Activated T-cell treated with anti-CD3 and anti-CD28 coated beads for 1 hour (primary cell): ENCODE data around the gene ZSCAN29.
"Not testable (repeated sequence)": the region's sequence is repeated elsewhere in the genome, so short reads cannot be mapped to it uniquely, and the experiment has no call there.

Experiments used
- DNase-seq: peaks from one replicate; pipeline ENCODE4 v3.0.0-alpha.2; 2020; ENCODE audit warnings: low read depth

Gene ZSCAN29

DNA sequence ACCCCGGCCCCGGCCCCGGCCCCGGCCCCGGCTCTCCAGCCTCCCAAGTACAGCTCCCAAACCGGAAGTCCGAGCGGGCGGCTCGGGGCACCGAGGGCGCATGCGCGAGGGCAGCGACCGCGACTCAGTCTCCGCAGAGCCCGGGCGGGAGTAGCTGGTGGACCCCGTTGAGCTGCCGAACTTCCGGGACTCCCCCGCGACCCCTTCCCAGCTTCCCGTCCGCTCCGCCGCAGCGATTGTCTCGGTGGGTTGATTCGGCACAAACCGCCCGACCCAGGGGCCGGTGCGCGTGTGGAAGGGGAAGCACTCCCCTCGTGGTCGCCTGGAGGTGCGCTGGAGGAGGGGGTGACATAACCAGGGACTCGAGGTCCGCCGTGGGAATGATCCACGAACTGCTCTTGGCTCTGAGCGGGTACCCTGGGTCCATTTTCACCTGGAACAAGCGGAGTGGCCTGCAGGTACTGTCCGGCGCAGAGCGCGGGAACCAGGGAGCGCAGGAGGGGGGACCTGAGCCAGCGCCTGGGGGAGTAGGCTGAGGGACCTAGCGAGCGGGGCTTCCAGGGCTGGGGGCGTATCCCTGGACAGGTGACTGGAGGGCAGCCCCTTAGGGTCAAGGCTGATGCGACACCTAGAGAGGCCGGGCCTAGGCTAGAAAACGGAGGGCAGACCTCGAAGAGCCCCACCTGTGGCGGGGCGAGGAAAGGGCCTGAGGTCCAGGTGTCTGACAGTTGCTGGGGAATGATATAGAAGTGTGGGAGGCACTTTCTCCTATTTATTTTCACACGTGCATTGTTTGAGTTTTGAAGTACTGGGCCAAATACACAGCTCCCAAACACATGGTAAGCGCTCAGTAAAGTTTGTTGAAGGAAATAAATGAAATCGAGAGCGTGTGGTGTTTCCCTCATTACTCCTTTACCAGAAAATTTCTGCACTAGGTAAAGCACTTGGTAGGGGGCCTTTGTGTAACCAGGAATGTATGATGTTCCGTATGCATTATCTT, at the start of gene ZSCAN29, which contains the start of gene TUBGCP4:
Gene ZSCAN29, minus strand, starts transcription at position 69 of the 1,000 bp plus-strand sequence. CDS start 1,130 bp downstream, outside the sequence.
Gene TUBGCP4, plus strand, starts transcription at position 127 of the 1,000 bp plus-strand sequence. Its CDS starts 254 bp downstream, at position 381.
- peak; percentile 60 for DNase-seq

DNA sequence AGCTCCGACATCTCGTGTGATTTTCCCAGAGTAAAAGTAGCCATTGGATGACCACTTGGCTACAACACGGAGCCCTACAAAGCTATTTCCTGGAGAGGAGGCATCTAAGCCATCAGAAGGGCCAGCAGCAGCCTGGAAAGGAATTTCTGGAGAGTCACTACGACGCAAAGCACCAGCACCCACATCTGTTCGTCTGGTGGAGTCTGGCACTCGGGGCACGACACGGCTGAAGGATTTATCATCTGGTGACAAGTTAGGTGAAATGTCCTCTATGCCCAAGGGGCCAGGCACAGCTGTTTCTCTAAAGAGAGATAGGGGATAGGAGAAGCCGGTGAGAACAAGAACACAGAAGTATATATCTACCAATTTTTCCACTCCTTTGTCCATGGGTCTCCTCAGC, 49.6 kb upstream of the ZSCAN29 start:
- DNase-seq: no peak

DNA sequence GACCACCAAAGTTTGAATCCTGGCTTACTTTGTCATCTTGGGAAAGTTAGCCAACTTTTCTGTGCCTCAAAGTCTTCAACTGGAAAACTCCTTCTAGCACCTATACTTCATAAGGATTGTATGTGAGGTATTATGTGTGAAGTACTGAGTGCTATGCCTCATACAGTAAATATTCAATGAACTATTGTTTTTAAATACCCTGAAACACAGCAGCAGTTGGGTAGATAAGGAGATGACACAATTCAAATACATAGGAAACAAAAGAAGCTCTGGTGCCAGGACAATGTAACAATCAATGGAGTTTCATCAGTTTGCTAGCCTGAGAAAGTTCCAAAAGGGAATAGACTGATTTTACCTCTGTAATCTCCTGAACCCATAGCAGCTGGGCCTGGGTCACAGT, 43.4 kb upstream of the ZSCAN29 start:
- DNase-seq: no peak

DNA sequence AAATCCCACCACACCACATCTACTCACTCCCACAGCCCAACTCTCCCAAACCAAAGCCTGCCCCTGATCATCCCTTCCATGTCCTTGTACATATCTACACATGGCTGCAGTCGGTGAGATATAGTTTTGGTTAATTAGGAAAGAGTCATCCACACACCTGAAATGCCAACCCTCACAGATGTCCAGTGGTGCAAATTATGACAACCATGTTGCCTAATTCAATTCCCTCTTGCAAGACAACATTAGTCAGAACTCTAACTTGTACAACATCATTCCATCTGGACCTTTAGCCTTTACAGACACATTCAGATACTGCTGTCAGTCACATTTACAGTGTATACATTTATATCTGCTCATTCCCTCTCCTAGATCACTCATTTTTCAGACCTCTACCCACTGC, 41.3 kb upstream of the ZSCAN29 start:
- DNase-seq: no peak

DNA sequence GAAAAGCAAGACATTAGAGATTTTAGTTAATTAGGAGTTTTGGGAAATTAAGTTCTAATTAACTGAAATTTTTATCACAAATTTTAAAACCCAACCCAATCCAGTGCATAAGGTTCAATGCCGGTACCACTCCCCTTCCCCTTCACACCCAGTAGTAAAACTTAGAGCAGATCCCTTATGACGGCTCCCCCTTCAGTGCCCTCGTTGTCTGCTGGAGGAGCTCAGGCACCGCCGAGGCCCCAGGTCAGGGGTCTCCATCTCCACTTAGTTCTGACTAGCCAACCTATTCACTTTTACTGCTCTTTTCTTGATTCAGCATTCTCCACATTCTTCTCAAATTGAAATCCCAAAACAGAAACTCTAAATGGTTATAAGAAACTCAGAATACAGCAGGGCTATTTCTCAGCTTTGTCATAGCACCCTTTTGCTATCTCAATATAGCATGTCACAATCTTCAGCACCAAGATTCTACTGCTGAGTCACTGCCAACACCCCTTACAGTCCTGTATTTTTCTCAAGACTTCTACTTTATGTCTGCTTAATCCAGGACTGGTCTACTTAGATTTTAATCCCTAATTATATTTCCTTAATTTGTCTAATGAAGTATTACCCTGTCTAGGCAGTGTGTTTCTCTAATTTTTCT, 39.9 kb upstream of the ZSCAN29 start:
- DNase-seq: no peak

DNA sequence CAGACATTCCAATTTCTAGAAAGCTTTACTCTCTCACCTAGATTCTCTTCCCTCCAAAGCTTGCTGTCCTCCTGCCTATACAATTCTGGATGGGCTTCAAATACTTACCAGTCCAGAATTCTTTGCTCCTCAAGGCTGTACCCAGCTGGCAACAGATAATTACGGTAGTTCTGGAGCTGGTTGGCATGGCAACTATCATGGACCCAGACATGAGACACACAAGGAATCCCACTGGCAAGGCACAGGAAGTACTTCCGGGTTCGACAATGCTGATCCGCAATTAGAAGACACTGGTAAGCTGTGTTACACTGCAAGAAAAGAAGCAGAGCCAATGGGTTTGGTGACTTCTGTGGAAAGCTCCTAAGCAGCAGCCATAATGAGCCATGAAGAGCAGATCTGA, 37.9 kb upstream of the ZSCAN29 start:
- DNase-seq: no peak

DNA sequence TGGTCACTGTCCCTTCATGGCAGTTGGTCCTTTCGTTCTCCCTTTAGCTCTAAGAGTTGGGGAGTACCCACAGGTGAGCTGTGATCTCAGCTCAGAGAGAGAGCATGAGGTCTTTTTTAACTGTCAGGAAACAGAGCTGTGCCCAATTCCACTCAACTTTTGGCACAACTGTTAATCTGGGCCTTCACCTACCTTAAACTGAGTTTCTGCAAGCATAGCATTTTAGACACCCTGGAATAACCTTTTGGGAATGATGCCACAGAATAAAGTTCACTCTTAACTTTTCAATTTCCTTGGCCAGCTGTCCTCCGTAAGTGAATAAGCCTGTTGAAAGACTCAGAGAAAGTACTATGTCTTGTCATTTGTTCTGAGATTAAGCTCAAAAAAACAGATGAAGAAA, 36.0 kb upstream of the ZSCAN29 start:
- DNase-seq: no peak

DNA sequence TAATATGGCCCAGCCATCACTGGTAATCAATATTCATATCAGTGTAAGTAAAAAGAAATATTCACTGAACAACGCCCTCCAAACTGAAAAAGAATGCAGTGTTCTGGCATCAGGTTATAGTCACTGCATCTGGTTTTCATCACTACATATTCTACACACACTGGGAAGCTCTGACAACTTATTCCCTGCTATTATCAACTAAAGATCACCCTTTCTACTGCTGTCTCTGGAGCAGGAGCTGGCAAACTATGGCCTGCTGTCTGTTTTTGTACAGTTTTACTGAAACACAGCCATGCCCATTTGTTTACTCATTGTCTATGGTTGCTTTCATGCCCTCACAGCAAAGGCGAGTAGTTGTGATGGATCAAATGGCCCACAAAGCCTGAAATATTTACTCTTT, 35.3 kb upstream of the ZSCAN29 start:
- no peak for DNase-seq

DNA sequence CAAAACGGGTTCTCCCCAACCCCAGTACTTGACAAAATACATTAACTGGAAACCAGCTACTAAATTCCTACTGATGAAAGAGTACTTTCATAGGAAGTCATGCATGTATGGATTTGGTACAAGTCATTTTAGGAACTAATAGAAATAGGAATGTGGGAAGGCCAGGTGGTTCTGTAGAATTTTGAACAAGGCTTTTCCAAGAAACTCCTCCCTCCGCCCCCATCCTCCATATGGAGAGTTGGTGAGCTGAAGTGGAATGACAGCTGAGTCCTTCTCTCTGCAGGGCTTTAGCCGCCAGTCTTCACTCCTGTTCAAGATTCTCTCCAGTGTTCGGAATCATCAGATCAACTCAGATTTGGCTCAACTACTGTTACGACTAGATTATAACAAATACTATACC, 33.3 kb upstream of the ZSCAN29 start:
- no peak for DNase-seq

DNA sequence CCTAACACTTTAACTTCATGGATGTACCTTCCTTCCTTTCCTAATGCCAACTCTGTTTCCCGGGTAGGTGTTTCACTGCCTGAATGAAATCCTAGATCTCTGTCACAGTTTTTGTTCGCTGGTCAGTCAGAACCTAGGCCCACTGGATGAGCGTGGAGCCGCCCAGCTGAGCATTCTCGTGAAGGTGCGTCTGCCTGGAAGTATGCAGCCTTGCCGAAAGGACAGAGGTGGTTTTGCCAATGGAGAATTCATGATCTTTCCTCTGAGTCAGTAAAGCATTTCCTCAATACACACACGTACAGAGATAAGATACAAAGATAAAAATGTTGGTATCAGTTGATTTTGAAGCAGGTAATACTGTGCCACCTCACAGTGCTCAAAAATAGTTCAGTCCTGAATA, 32.8 kb upstream of the ZSCAN29 start:
- no peak for DNase-seq

DNA sequence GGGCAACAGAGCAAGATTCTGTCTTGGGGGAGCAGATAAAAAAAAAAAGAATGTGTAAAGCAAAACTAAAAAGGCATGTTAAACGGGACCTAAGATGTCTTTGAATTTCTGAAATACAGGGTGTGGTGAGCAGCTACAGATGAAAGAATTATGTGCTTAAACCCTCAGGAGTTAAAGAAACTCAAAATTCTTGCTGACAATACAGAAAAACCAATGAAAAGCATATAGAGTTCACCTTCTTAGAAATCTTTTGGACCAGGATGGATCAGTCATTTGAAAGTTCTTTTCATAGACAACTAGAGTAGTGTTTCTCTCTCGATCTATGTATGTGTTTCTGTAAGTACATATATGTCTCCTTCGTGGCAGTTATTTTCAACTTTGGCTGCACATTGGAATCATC, 31.4 kb upstream of the ZSCAN29 start:
- no peak for DNase-seq

DNA sequence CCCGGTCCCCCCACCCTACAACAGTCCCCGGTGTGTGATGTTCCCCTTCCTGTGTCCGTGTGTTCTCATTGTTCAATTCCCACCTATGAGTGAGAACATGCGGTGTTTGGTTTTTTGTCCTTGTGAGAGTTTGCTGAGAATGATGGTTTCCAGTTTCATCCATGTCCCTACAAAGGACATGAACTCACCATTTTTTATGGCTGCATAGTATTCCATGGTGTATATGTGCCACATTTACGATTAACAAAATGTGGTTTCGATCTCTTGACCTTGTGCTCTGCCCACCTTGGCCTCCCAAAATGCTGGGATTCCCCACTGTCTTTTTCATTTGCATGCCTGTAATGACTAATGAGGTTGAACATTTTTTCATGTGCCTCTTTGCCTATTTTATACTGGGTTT, 22.7 kb upstream of the ZSCAN29 start:
- DNase-seq: not testable (repeated sequence)

DNA sequence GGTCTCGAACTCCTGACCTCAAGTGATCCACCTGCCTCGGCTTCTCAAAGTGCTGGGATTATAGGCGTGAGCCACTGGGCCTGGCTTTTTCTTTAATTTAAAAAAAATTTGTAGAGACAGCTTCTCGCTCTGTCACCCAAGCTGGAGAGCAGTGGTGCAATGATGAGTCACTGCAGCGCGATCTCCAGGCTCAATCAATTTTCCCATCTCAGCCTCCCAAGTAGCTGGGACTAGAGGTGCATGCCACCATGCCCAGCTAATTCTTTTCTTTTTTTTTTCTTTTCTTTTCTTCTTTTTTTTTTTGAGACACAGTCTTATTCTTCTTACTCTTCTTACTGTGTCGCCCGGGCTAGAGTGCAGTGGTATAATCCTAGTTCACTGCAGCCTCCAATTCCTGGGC, 19.9 kb upstream of the ZSCAN29 start:
- DNase-seq: no peak

DNA sequence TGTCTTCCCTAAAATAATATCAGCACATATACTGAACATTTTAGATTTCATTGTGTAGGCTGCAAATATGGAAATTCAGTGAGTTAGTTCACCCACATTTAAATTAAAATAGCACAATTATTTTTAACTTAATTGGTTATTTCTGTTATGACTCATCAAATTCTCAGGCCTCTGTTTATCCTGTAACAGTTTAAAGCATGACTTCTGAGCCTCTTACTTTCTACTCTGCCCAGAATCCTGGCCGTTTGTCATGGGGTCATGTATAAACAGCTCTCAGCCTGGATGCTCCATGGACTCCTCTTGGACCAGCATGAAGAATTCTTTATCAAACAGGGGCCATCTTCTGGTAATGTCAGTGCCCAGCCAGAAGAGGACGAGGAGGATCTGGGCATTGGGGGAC, 12.2 kb upstream of the ZSCAN29 start:
- no peak for DNase-seq

DNA sequence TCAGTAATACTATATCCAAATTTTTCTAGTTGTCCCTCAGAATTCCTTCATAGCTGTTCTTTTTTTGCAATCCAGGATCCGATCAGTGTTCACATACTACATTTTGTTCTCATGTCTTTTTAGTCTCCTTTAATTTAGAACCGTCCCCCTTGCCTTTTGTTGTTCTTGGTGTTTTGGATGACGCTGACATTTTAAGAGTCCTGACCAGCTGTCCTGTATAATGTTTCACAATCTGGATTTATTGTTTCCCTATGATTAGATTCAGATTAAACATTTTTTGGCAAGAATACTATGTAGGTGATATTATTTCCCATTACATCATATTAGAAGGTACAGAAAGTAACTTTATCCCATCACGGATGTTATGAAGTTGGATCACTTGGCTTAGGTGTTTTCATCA, 11.5 kb upstream of the ZSCAN29 start:
- DNase-seq: no peak

DNA sequence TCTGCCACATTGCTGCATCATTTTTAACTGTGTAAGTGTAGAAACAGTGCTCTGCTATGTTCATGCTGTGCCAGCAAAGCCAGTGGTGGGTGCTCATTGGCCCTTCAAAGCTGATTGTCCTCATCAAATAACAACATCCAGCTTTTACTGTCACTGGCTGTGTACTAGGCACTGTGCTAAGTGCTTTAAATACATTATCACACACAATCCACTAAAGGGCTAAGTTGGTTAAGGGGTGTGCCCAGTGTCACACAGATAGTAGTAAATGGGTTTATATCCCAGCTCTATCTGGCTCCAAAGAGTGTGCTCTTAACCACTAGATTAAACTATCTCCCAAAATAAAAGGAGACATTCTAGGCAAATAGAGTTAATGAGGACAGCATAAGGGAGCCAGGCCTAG, 7.8 kb upstream of the ZSCAN29 start:
- DNase-seq: no peak

DNA sequence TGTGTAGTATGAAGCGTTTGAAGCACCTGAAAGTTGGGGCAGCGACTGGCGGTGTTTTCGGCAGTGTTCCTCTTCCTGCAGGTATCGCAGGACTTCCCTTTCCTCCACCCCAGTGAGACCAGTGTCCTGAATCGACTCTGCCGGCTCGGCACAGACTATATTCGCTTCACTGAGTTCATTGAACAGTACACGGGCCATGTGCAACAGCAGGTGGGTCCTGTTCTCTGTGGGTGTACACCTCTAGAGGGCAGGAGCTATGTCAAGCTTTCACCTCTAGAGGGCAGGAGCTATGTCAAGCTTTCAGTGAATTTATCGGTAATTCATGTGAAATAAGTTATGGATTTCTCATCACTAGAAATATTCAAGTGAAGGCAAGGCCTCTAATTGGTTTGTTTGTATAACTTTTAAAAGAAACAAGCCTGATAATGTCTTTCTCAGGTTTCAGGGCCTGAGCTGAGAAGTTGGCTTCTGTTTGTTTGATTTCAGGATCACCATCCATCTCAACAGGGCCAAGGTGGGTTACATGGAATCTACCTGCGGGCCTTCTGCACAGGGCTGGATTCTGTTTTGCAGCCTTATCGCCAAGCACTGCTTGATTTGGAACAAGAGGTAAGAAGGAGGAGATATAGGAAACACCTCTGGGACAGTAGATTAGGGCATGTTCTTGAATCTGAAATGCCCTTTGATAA, 5.3 kb upstream of the ZSCAN29 start:
- DNase-seq: peak; percentile 9

DNA sequence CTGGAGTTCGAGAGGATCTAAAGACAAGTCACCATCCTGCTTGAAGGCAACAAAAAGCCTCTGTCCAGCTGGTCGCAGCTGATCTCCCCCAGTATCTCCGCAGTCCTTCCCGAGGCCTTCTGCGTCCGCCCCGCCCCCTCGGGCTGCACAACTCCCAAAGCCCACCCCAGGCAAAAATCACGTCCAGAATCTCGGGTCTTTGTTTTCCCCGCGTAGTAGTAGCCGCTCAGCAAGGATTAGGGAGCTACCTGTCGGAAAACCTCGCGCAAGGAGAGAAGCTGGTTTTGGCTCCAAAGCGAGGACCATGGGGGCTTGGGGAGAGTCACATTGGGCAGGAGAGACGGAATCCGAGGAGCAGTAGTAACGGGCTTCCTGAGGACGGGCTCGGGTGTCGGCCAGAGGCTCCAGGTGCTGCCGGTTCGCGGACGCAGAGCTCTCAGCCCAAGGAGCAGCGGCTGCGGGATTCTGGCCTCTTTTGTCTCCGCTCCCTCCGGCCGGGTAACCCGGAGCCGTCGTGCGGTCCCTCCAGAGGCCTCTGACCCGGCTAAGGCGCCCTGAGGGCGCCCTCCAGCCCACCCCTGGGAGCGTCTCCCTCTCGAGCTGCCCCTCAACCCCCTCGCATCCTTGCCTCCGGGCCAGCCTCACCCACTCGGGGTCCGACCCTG, 401 bp downstream of the ZSCAN29 start:
- no peak for DNase-seq

DNA sequence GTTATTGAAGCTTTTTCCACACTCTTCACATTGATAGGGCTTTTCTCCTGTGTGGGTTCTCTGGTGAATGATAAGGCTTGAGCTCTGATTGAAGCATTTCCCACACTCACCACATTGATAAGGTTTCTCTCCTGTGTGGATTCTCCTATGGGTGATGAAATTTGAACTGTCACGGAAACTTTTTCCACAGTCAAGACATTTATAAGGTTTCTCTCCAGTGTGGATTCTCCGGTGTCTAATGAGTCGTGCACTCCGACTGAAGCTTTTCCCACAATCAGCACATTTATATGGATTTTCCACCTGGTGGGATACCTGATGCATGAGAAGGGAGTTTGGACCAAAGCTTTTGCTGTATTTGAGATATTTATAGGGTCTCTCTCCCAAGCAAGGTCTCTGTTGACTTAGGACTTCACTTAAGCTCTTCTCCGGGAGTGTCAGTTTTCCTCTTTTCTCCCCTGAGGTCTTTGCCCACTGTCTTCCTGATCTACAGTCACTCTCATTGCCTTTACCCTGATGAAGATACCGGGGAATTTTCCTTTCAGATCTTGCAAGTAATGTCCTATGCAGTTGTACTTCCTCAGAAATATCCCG, 9.4 kb downstream of the ZSCAN29 start:
- no peak for DNase-seq

DNA sequence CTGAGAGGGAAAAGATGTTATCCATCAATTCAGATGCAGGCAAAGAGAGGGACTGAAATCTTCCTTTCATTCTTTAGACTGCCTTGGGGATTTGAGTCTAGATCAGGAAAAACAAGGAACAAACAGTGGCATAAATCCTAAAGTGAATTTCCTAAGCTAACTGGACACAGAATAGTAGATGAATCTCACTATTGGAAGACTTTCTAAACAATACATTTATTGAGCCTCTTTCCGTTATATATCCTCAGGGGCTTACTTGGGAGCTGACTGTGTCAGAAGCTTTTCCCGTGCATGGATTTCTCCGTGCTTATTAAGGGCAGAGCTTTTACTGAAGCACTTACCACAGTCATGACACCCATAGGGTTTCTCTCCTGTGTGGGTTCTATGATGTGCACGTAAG, 10.0 kb downstream of the ZSCAN29 start:
- DNase-seq: no peak

DNA sequence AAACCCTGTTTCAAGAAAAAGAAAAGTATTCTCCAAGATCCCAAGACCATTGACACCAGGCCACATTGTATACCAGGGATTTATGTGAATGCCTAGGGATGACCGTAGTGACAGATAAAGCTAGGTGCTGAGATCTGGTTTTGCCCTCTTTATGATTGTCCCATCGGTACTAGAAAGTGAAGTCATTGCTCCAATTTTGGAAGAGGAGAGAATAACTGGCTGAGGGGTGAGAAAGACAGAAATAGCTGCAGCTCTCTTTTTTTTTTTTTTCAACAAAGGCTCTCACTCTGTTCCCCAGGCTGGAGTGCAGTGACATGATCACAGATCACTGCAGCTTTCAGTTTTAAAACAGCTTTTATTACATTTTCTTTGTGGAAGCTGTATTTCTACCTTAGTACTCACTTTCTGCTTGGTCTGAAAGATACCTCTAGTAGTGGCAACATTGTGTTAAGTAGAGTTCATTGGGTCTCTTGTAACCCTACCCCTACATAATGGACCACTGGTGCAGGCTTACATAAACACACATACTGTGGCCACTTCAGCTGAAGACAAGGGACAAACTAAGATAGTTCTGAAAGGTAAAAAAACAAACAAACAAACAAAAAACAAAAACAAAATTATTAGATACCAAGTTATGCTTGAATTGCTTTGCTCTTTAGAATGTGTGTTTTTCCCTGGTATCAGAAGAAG, 18.0 kb downstream of the ZSCAN29 start:
- DNase-seq: no peak
